GM19239 (cell line): ENCODE results near the gene CEND1.

Experiments used
- DNase-seq: peaks from one replicate; pipeline ENCODE4 v3.0.0; 2011; ENCODE audit warnings: low spot score; ENCODE audit not compliant: insufficient read length
- FAIRE-seq: peaks from 2 replicates; lab custom pipeline; 2011; peaks lifted over from hg19 to GRCh38; lab: Jason Lieb, UNC

CEND1 gene

GRCh38 chr11:789943-790342 lies at the start of gene CEND1:
Gene CEND1 (minus strand): TSS chr11:790090. CDS start chr11:788576, 1,514 bp downstream.
- DNase-seq (no peak), FAIRE-seq (no peak)

- FAIRE-seq (no peak), DNase-seq (no peak)
Observed at GRCh38 chr11:839280-839623, 49.4 kb upstream of the CEND1 start.

DNA sequence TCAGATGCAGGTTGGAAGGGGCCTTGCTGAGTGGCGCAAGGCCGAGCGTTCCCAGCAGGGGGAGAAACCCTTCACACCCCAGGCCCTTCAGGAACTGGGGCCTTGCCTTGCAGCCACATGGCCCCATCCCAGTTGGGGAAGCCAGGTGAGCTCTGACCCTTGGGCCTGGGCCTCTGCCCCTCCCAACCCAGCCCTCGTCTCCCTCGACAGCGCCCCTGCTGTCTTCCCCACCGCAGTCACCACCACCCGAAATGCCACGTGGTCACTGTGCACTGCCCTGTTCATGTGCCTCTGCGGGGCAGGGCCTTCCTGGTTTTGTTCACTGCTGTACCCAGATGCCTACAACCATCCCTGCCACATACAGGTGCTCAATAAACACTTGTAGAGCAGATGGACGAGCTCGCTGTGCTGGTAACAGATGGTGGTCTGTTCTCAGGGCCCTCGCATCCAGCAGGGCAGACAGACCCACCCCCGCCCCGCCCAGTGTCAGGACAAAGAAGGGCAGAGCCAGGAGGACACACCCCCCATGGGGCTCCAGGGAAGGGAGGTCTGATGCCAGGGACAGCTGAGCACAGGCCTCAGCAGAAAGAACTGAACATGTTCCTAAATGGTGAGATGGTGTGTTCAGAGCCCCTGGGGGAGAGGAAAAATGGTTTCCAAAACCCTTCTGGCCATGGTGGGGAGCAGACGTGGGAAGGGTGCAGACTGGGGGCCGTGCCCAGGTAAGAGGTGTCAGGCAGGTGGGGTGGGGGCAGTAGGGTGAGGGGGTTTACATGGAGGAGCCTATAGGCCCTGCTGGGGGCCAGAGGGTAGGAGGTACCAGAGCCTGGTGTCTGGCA lies 48.8 kb upstream of the CEND1 start:
- no peak for DNase-seq
- no peak for FAIRE-seq

GRCh38 chr11:837990-838307 lies 48.1 kb upstream of the CEND1 start:
- DNase-seq (no peak), FAIRE-seq (no peak)

GRCh38 chr11:837189-837989 lies 47.5 kb upstream of the CEND1 start:
- DNase-seq (no peak), FAIRE-seq (no peak)

- DNase-seq (no peak), FAIRE-seq (no peak)
Observed at GRCh38 chr11:836700-837099, 46.8 kb upstream of the CEND1 start.

- no peak for FAIRE-seq
- DNase-seq: no peak
Observed at GRCh38 chr11:836274-836673, 46.4 kb upstream of the CEND1 start.

DNA sequence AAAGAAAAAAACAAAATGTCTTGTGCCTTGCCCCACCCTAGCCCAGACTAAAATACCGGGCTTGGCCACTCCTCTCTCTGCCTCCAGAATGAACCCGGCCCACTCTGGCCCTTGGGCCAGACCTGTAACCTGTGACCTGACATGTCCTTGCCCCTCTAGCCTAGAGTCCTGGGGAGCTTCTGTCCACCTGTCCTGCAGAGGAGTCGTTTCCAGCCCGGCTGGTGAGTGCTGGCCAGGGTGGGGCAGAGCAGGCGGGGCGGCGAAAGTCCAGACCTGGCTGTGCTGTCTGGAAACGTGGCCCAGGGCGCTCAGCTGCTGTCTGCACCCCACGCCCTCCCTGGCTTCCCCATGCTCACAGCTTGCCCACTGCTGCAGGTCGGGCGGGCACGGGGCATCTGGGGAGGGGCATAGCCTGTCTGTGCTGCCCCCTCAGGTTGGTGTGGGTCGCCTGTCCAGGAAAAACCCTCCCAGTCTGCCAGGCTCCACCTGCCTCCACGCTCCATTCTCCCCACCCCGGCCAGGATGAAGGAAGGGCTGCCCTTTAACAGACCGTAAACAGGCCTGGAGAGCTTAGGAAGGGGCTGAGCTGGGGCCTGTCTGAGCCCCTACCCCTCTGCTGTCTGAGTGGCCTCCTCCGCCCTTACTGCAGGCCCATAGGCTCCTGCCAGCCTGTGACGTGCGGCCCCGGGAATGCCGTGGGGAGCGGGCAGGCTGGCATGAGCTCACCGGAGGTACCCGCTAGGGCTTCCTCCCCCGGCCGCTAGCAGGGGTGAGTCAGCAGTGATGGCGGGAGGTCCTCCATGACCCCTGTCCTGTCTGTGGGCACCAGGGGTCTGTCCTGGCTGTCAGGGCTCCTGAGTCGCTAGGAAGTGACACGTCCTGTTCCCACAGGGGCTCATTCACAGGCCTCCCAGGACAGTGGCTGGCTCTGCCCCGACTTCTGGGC lies 44.8 kb upstream of the CEND1 start:
- FAIRE-seq (no peak), DNase-seq (no peak)

- FAIRE-seq (no peak), DNase-seq (no peak)
Observed at GRCh38 chr11:833849-834311, 44.0 kb upstream of the CEND1 start.

DNA sequence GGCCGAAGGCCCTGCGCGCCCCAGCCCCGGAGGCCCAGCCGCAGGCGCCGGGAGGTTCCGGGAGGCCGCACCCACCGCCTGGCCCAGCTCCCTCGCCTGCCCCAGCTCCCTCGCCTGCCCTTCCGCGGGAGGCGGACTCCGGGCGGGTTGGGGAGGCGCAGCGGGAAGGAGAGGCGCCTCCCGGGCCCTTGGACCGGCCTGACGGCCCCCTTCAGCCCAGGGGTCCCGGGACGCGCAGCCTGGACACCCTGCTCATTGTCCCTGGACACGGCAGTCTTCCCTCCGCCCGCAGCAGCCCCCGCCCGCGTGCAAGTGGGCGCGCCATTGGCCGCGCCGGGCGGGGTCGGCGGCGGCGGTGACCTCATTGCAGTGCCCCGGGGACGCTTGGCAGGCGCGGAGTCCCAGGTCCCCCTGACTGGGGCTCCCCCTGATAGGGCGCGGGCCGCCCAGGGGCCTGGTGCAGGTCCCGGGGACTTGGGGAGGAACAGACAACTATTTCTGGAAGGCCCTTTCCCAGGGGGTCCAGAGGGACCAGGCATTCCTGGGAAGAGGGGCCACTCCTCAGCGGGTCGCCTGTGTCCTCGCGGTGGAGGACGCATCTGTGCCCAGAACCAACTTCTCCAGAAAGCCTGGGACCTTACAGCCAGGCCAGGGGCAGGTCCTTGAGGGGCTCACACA lies 43.4 kb upstream of the CEND1 start:
- no peak for FAIRE-seq
- no peak for DNase-seq

GRCh38 chr11:832529-833113 lies 42.7 kb upstream of the CEND1 start, which contains the start of gene CD151:
Gene CD151 (plus strand): TSS chr11:832952. CDS start chr11:836070, 3,118 bp downstream.
- FAIRE-seq (no peak), DNase-seq (peak; percentile 87)

- DNase-seq (no peak), FAIRE-seq (no peak)
Observed at GRCh38 chr11:831961-832528, 42.2 kb upstream of the CEND1 start.

DNA sequence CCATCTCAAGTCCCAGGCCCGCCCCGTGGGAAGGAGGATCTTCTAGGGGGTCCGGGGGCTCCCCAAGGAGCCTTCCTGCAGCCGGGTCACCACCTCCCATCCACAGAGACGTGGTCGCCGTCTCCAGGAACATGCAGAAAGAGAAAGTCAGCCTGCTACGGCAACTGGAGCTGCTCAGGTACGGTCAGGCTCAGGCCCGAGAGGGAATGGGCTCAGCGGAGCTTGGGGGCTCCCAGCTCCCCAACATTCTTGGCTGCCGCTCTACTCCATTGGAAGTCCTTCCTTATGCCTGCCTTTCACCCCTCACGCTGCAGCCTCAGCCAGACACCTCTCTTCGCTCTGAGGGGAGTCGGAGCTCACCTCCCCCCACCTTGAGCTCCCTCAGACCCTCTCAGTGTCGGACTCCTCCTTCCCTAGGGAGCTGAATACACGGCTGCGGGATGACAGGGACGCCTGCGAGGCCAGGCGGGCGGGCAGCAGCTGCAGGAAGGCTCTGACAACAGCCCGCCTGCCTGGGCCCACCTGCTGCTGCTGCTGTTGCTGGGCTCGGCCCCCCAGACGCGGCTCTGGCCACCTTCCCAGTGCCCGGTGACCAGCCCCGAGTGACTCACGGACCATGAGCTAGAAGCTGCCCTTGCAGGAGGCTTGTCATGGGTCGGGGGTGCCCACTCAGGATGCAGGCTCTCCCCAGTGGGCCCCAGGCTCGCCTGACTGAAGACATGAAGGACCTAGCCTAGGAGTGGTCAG lies 41.4 kb upstream of the CEND1 start:
- no peak for DNase-seq

GRCh38 chr11:830295-831117 lies 40.6 kb upstream of the CEND1 start:
- peak; percentile 83 for DNase-seq
- FAIRE-seq: peak; percentile 86

More for the DNA sequence above, 41.4 kb upstream of the CEND1 start:
- FAIRE-seq: no peak

DNA sequence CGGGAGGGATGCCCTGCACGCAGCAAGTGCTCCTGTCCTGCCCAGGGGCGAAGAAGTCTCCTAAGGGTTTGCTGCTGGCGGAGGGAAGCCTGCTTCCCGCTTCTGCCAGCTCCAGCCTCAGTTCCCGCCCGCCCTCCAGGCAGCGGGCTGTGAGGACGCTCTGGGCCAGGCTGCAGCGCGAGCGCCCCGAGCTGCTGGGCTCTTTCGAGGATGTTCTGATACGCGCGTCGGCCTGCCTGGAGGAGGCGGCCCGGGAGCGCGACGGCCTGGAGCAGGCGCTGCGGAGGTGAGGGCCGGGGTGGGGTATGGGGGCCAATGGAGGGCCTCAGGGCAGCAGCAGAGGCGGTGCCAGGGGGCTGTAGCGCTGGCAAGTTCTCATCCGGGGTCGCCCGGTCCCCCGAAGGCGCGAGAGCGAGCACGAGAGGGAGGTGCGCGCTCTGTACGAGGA lies 40.0 kb upstream of the CEND1 start:
- no peak for FAIRE-seq
- no peak for DNase-seq

DNA sequence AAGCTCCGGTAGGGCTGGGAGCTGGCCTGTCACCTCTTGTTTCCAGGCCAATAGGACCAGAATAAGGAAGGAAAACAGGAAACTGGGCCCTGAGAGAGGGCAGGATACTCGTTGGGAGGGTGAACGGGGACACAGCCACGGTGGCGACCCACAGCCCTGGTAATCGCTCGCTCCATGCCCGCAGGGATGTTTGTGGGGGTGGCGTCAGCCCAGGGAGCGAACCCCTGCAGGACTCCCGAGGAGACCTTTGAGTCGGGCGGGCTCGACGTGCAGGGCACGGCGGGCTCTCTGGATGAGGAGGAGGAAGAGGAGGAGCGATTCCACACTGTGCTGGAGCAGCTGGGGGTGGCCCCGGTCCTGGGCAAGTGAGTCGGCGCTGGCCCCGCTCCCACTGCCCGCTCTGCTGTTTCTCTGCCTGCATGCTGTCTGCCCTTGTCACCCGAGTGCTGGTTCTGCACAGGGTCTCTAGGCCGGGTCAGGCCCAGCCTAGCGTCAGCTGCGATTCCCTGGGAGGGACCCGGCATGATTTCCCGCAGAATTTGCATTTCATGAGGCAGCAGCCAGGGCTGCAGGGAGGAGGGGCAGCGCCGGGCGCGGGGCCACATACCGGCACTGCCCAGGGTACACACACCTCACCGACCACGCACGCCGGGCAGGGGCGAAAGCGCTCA lies 39.4 kb upstream of the CEND1 start:
- DNase-seq (no peak), FAIRE-seq (peak; percentile 51)
